ENCODE data around the gene RASGRP3.

DNA sequence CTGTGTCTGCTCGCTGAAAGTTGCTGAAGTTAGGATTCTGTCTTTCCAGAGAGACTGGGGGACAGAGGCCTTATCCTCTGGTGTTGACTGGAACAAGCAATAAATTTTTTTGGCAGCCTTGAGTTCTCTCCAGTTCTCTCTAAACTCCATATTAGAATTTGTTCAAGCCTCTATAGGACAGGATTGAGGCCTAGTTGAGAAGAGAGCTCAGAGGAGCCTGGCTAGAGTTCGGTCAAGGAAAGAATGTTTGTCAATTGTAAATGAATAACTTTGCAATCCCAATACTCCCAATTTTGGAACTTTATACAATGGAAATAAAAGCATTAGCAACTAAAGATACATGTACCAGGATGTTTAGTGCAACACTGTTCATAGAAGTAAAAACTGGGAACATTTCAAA is 16.7 kb upstream of the RASGRP3 start:
- TF ChIP-seq MYC (IDR thresholded peaks at IDR 0.05; ENCODE audit: borderline replicate concordance, low read length) = no peak
- no peak for TF ChIP-seq CTCF (IDR thresholded peaks at IDR 0.05)
- TF ChIP-seq POLR2A (IDR thresholded peaks at IDR 0.05; ENCODE audit: low read length) = no peak
- no peak for TF ChIP-seq SMC3 (IDR thresholded peaks at IDR 0.05)
- TF ChIP-seq, protein P1, sequence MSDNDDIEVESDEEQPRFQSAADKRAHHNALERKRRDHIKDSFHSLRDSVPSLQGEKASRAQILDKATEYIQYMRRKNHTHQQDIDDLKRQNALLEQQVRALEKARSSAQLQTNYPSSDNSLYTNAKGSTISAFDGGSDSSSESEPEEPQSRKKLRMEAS (IDR thresholded peaks at IDR 0.05) = no peak
- no peak for TF ChIP-seq PHF8 (IDR thresholded peaks at IDR 0.05; ENCODE audit: borderline replicate concordance, low read depth)
- no peak for TF ChIP-seq FOSB (CRISPR knock-in tag; IDR thresholded peaks at IDR 0.05)
- no peak for TF ChIP-seq BHLHE40 (IDR thresholded peaks at IDR 0.05; ENCODE audit: low read depth, low read length)
- no peak for TF ChIP-seq CHD2 (IDR thresholded peaks at IDR 0.05; ENCODE audit: low read length, partially characterized antibody)
- no peak for TF ChIP-seq PBX3 (IDR thresholded peaks at IDR 0.05)
- no peak for TF ChIP-seq EP300 (IDR thresholded peaks at IDR 0.05)
